Measurements from ENCODE around the gene MDGA2.
"Not testable (repeated sequence)": the region's sequence is repeated elsewhere in the genome, so short reads cannot be mapped to it uniquely, and the experiment has no call there.

The MDGA2 gene

DNA sequence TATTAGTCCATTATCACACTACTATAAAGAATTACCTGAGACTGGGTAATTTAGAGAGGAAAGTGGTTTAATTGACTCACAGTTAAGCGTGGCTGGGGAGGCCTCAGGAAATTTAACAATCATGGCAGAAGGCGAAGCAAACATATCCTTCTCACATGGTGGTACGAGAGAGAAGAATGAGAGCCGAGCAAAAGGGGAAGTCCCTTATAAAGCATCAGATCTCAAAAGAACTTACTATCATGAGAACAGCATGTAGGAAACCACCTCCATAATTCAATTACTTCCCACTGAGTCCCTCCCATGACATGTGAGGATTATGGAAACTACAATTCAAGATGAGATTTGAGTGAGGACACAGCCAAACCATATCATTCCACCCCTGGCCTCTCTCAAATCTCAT lies 422.6 kb downstream of the MDGA2 start:
- 98% methylated on average over 3 of the region's 4 CpGs for WGBS
- no peak overlapping the region for H3K14ac ChIP-seq (ENCODE audit: low read length in 2 of 2)

GRCh38 chr14:47246367-47246766 lies 429.0 kb downstream of the MDGA2 start:
- Histone ChIP-seq H3K4ac (ENCODE audit: low read depth in 1 of 2, low read length in 2 of 2) (no peak overlapping the region), H2AFZ (ENCODE audit: low read depth, low read length) (no peak overlapping the region), H4K91ac (ENCODE audit: low read length) (no peak overlapping the region), H3K4me2 (ENCODE audit: low read length, poor library complexity, severe bottlenecking) (no peak overlapping the region), H3K4me1 (ENCODE audit: control insufficient read depth, insufficient read depth, low read depth, low read length) (no peaks in the 10 kb centered on the region), H3K23ac (ENCODE audit: low read length in 2 of 2) (no peak overlapping the region), H3K4me3 (ENCODE audit: insufficient read depth in 1 of 2, low read depth in 1 of 2, low read length in 2 of 2) (no peak overlapping the region), H3K79me1 (replicated peaks; ENCODE audit: low read length, poor library complexity, severe bottlenecking) (no peaks in the 10 kb centered on the region), H3K27ac (ENCODE audit: low read length, poor library complexity, severe bottlenecking) (no peak overlapping the region), H2BK120ac (ENCODE audit: low read depth, low read length) (no peak overlapping the region), H2AK5ac (ENCODE audit: low read length, severe bottlenecking) (no peak overlapping the region), H3K14ac (ENCODE audit: low read length in 2 of 2) (no peak overlapping the region), H4K8ac (ENCODE audit: low read length) (no peak overlapping the region), H2BK15ac (ENCODE audit: low read depth, poor library complexity, severe bottlenecking) (no peak overlapping the region), H3K9me3 (ENCODE audit: control insufficient read depth, low read length) (no peaks in the 10 kb centered on the region), H3K27me3 (ENCODE audit: control insufficient read depth in 1 of 2, insufficient read depth in 1 of 2, low read length in 2 of 2) (no peaks in the 10 kb centered on the region), H3K18ac (ENCODE audit: low read depth in 1 of 2, low read length in 2 of 2) (no peak overlapping the region), H2BK12ac (ENCODE audit: low read length in 2 of 2) (no peak overlapping the region), H2BK5ac (ENCODE audit: low read depth, low read length, poor library complexity, severe bottlenecking) (no peak overlapping the region), H3K9ac (ENCODE audit: low read length) (no peak overlapping the region), H3K36me3 (ENCODE audit: control insufficient read depth in 1 of 2, insufficient read depth in 2 of 2, low read depth in 1 of 2, low read length in 2 of 2) (no peaks in the 10 kb centered on the region)
- no peak for DNase-seq
- WGBS: no CpG with 5 or more reads among the region's 1 CpG

More for the DNA sequence above, 422.6 kb downstream of the MDGA2 start:
- Histone ChIP-seq H3K4me3 (ENCODE audit: insufficient read depth in 1 of 2, low read depth in 1 of 2, low read length in 2 of 2) (no peak overlapping the region), H3K23ac (ENCODE audit: low read length in 2 of 2) (no peak overlapping the region), H2BK120ac (ENCODE audit: low read depth, low read length) (no peak overlapping the region), H4K91ac (ENCODE audit: low read length) (no peak overlapping the region), H3K79me1 (replicated peaks; ENCODE audit: low read length, poor library complexity, severe bottlenecking) (no peaks in the 10 kb centered on the region), H2AFZ (ENCODE audit: low read depth, low read length) (no peak overlapping the region), H4K8ac (ENCODE audit: low read length) (no peak overlapping the region), H3K9me3 (ENCODE audit: control insufficient read depth, low read length) (no peaks in the 10 kb centered on the region), H2BK5ac (ENCODE audit: low read depth, low read length, poor library complexity, severe bottlenecking) (no peak overlapping the region), H3K36me3 (ENCODE audit: control insufficient read depth in 1 of 2, insufficient read depth in 2 of 2, low read depth in 1 of 2, low read length in 2 of 2) (no peaks in the 10 kb centered on the region), H2AK5ac (ENCODE audit: low read length, severe bottlenecking) (no peak overlapping the region), H3K27ac (ENCODE audit: low read length, poor library complexity, severe bottlenecking) (no peak overlapping the region), H3K9ac (ENCODE audit: low read length) (no peak overlapping the region), H3K4me2 (ENCODE audit: low read length, poor library complexity, severe bottlenecking) (no peak overlapping the region), H3K27me3 (ENCODE audit: control insufficient read depth in 1 of 2, insufficient read depth in 1 of 2, low read length in 2 of 2) (no peaks in the 10 kb centered on the region), H3K4ac (ENCODE audit: low read depth in 1 of 2, low read length in 2 of 2) (no peak overlapping the region), H3K18ac (ENCODE audit: low read depth in 1 of 2, low read length in 2 of 2) (no peak overlapping the region), H3K4me1 (ENCODE audit: control insufficient read depth, insufficient read depth, low read depth, low read length) (no peaks in the 10 kb centered on the region), H2BK15ac (ENCODE audit: low read depth, poor library complexity, severe bottlenecking) (no peak overlapping the region), H2BK12ac (ENCODE audit: low read length in 2 of 2) (no peak overlapping the region)
- DNase-seq: no peak

DNA sequence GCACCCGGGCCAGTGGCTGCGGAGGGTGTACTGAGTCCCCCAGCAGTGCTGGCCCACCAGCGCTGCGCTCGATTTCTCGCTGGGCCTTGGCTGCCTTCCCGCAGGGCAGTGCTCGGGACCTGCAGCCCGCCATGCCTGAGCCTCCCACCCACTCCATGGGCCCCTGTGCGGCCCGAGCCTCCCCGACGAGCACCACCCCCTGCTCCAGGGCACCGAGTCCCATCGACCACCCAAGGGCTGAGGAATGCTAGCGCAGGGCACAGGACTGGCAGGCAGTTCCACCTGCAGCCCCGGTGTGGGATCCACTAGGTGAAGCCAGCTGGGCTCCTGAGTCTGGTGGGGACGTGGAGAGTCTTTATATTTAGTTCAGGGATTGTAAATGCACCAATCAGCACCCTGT lies 432.8 kb downstream of the MDGA2 start:
- H3K14ac ChIP-seq (ENCODE audit: low read length in 2 of 2); H3K9ac ChIP-seq (ENCODE audit: low read length); H2BK5ac ChIP-seq (ENCODE audit: low read depth, low read length, poor library complexity, severe bottlenecking); H4K91ac ChIP-seq (ENCODE audit: low read length); H2BK12ac ChIP-seq (ENCODE audit: low read length in 2 of 2); H3K79me1 ChIP-seq (replicated peaks; ENCODE audit: low read length, poor library complexity, severe bottlenecking); H3K4me3 ChIP-seq (ENCODE audit: insufficient read depth in 1 of 2, low read depth in 1 of 2, low read length in 2 of 2); H2AFZ ChIP-seq (ENCODE audit: low read depth, low read length); H4K8ac ChIP-seq (ENCODE audit: low read length); H3K9me3 ChIP-seq (ENCODE audit: control insufficient read depth, low read length); H3K36me3 ChIP-seq (ENCODE audit: control insufficient read depth in 1 of 2, insufficient read depth in 2 of 2, low read depth in 1 of 2, low read length in 2 of 2); H3K18ac ChIP-seq (ENCODE audit: low read depth in 1 of 2, low read length in 2 of 2); H3K4me2 ChIP-seq (ENCODE audit: low read length, poor library complexity, severe bottlenecking); H3K23ac ChIP-seq (ENCODE audit: low read length in 2 of 2); H2AK5ac ChIP-seq (ENCODE audit: low read length, severe bottlenecking); H3K27me3 ChIP-seq (ENCODE audit: control insufficient read depth in 1 of 2, insufficient read depth in 1 of 2, low read length in 2 of 2); DNase-seq; H3K4me1 ChIP-seq (ENCODE audit: control insufficient read depth, insufficient read depth, low read depth, low read length); H3K27ac ChIP-seq (ENCODE audit: low read length, poor library complexity, severe bottlenecking); H2BK15ac ChIP-seq (ENCODE audit: low read depth, poor library complexity, severe bottlenecking); H3K4ac ChIP-seq (ENCODE audit: low read depth in 1 of 2, low read length in 2 of 2); H2BK120ac ChIP-seq (ENCODE audit: low read depth, low read length): not testable (repeated sequence)
- WGBS: 97% methylated on average over 16 of the region's 18 CpGs

- no peak overlapping the region for H3K9ac ChIP-seq (ENCODE audit: low read length)
- no peak overlapping the region for H3K4me2 ChIP-seq (ENCODE audit: low read length, poor library complexity, severe bottlenecking)
- no peak overlapping the region for H4K8ac ChIP-seq (ENCODE audit: low read length)
- H2BK120ac ChIP-seq (ENCODE audit: low read depth, low read length): no peak overlapping the region
- H3K14ac ChIP-seq (ENCODE audit: low read length in 2 of 2): no peak overlapping the region
- no peak overlapping the region for H3K23ac ChIP-seq (ENCODE audit: low read length in 2 of 2)
- 58% methylated on average over 1 of the region's 1 CpG for WGBS
- no peak overlapping the region for H2AFZ ChIP-seq (ENCODE audit: low read depth, low read length)
- no peak overlapping the region for H2BK5ac ChIP-seq (ENCODE audit: low read depth, low read length, poor library complexity, severe bottlenecking)
- H3K36me3 ChIP-seq (ENCODE audit: control insufficient read depth in 1 of 2, insufficient read depth in 2 of 2, low read depth in 1 of 2, low read length in 2 of 2): no peaks in the 10 kb centered on the region
- H3K4ac ChIP-seq (ENCODE audit: low read depth in 1 of 2, low read length in 2 of 2): no peak overlapping the region
- H3K9me3 ChIP-seq (ENCODE audit: control insufficient read depth, low read length): no peaks in the 10 kb centered on the region
- H3K18ac ChIP-seq (ENCODE audit: low read depth in 1 of 2, low read length in 2 of 2): no peak overlapping the region
- no peak overlapping the region for H4K91ac ChIP-seq (ENCODE audit: low read length)
- DNase-seq: no peak
- no peak overlapping the region for H2AK5ac ChIP-seq (ENCODE audit: low read length, severe bottlenecking)
- no peak overlapping the region for H3K27ac ChIP-seq (ENCODE audit: low read length, poor library complexity, severe bottlenecking)
- no peaks in the 10 kb centered on the region for H3K27me3 ChIP-seq (ENCODE audit: control insufficient read depth in 1 of 2, insufficient read depth in 1 of 2, low read length in 2 of 2)
- no peaks in the 10 kb centered on the region for H3K4me1 ChIP-seq (ENCODE audit: control insufficient read depth, insufficient read depth, low read depth, low read length)
- no peak overlapping the region for H2BK12ac ChIP-seq (ENCODE audit: low read length in 2 of 2)
- H3K4me3 ChIP-seq (ENCODE audit: insufficient read depth in 1 of 2, low read depth in 1 of 2, low read length in 2 of 2): no peak overlapping the region
- H2BK15ac ChIP-seq (ENCODE audit: low read depth, poor library complexity, severe bottlenecking): no peak overlapping the region
- H3K79me1 ChIP-seq (replicated peaks; ENCODE audit: low read length, poor library complexity, severe bottlenecking): no peaks in the 10 kb centered on the region
Measured at GRCh38 chr14:47240748-47241437, 434.5 kb downstream of the MDGA2 start.
